NCI-H1417 (cell line): ENCODE data around the gene CACNA1F.
"Not testable (repeated sequence)": the region's sequence is repeated elsewhere in the genome, so short reads cannot be mapped to it uniquely, and the experiment has no call there.

Experiments used
- DNase-seq, 3 experiments: peaks; one replicate each; lab custom pipeline; 2025; lab: John Stamatoyannopoulos, UW

Gene CACNA1F

DNA sequence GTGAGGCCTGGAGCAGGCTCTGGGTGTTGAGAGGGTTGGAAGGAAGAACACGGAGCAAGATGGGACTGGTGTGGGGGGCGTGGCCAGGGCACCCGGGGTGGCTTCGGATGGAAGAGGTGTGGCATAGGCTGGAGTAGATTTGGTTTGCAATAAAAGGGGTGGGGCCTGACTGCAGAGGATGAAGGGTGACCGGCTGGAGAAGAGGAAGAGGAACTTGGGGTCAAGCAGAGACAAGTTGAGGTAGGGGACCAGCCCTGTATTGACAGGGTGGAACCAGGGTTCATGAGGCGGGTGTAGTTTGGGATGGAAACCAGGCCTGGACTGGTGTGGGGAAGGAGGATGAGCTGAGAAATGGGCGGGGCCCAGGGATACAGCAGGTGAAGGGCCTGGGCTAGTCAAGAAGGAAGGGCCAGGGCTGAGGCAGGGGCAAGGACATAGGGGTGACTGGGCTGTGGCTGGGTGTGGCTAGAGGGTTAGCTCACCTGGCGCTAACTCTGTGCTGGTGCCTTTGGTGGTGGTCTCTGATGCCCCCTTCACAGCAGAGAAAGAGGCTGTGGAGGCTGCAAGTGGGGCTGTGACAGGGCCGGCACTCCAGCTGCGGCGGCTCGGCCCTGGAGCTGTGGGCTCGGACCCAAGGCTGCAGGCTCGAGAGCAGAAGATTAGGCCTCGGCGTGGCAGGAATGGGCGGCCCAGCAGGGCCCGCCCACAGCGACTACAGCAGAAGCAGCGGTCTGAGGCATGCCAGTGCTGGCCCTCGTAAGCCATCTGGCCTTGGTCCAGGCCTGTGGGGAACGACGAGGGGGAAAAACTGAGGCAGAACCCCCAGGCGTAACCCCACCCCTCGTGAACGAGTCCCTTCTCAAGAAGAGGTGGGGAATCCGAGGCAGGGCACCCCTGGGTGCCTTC is 56.5 kb downstream of the CACNA1F start:
- DNase-seq: no peak

DNA sequence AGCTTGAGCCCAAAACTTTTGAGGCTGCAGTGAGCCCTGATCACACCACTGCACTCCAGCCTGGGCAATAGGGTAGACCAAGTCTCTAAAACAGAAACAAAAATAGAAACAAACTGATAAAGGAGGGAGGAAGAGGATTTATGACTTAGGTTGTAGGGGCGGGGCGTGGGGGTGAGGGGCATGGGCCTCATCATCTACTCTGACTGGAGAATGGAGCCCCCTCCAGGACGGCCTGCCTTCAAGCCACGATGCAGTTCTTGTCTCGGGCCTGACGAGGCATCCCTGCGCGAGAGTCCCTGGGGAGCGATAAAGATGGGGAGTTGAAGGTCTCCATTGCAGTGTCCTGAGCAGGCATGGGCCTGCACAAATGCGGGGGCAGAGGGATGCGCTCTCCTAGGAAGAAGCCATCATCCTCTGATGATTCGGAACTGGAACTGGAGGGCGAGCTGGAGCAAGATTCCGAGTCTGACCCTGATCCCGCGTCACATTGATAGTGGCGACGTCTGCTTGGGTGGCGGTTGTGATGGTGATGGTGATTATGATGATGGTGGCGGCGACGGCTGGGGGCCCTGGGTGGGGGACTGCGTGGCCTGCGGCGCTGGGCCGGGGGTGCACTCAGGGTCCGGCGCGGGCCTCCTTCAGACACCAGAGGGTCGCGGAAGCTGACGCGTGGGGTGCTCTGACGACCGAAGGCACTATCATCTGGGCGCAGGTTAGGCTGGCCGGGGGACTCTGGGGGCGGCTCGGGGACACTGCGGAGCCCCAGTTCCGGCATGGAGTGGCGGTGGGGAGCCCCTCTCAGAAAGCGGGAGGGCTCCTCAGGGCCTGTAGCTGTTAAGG is 57.5 kb downstream of the CACNA1F start:
- DNase-seq: no peak

DNA sequence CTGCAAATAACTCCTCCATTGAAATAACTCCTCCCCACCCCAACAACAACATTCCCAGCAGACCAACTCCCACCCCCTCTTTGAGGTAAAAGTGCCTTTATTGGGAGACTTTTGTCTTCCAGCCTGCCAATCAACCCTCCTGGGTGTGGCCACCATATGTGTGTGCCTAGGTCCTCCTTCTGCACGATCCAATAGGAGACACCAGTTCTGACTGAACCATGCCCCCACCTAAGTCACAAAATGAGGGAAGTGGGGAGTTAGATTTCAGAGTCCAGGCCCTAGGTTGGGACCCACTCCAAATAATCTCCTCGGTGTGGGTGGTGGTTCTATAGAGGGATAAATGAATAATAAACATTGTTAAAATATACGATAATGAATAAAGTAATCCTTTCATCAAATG is 58.4 kb downstream of the CACNA1F start:
- no peak for DNase-seq

DNA sequence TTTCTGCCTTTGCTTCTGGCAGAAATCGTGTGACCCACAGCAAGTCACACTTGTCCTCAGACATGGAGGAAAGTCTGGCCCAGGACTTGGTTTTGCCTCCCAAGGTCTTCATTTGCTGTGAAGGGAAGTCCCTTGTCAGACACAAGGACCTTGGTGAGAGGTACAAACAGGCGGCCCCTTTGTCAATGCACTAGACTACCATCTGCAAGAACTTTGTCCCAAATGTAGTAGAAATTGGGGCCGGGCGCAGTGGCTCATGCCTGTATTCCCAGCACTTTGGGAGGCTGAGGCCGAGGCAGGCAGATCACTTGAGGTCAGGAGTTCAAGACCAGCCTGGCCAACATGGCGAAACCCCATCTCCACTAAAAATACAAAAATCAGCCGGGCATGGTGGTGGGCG is 59.6 kb downstream of the CACNA1F start:
- not testable (repeated sequence) for DNase-seq

DNA sequence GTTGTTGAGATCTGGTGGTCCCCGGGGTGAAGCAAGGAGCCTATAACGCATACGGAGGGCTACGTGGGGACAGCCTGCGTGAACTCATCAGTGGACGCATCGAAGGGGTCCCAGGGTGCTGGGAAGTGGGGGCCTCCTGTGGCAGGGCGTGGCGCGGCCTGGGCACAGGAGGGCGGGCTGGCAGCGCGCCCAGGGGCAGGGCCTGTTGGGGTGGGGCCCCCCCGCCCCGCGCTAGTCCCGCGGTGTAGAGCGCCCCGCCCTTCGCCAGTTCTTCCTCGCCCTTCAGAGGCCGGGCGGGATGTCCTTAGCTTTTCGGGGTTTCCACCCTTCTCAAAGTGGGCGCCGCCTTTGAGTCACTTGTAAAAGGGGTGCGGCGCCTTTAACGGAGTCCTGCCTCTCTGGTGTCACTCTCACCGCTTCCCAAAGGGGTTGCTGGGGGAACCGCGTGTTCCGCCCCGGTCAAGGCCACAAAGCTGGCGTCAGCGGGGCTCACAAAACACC is 60.8 kb downstream of the CACNA1F start:
- peak; percentile 20 to 79 (median 72) for DNase-seq

DNA sequence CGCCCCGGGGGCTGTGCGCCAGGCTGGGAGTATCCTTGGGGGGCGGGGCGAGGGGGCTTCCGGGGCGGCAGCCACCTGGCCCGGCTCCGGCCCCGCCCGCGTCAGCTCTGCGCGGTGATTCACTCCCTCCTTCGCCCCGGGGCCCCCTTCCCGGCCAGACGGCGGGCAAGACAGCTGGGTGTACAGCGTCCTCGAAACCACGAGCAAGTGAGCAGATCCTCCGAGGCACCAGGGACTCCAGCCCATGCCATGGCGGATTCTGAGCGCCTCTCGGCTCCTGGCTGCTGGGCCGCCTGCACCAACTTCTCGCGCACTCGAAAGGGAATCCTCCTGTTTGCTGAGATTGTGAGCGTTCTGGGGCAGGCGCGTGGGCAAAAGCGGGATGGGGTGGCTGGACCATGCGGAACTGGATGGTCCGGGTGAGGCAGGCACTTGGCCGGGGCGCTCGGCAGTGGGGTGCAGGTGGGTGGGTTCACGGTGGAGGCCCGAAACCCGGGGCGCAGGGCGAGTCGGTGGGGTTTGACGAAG is 61.3 kb downstream of the CACNA1F start, which contains the start of gene PLP2:
PLP2 (plus strand) TSS at position 147 of the 528 bp plus-strand sequence; CDS start at position 250, 103 bp downstream.
- DNase-seq: peak in 2 of 3 experiments; percentile 56 to 60

DNA sequence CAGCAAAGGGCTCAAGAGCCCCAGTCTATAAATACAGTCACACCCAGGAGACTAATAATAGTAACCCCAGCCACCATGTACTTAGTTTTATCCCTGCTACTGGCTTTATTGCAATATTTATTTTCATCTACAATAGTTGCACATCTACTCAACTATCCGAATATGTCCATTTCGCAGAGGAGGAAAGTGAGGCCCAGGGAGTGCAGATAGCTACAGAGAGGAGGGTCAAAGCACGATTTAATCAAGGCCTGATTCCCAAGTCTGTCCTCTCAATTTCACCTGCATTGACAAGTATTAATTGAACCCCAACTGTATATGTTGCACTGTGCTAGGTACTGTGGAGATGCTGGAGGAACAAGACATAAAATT is 65.4 kb downstream of the CACNA1F start:
- DNase-seq: no peak

DNA sequence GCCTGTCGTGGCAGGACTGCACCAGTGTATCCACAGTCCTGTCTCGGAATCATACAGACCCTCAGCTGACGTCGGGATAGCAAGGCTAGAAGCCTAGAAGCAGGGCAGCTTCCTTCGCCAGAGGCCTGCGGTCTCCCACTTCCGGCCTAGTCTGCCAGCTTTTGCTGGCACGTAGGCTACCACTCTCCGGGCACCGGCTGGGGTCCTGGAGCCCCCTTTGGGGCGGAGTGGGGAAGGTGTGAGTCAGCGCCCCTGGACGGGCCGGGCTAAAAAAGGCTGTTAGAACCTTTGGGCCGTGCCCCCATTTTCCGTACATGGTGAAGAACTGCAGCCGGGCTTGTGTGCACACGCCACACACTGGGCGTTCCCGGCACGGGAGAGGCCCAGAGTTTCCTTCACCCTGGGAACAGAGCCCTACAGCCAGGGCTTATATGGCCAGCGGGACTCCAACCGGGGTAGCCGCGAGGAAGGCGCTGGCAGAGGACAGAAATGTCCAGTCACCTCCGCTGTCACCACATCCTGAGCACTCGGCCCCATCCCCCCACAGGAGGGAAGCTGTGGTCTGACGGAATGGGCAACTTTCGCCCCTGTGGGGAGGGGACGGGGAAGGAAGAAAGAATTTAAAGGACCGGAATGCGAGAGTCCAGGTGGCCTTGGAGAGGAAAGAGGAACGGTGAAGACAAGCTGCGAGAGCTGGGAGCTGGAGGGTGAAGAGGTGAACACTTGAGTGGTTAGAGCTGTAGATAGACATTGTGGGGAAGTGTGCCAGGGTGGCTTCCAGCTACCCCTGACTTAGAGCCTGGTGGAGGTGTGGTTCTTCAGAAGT is 66.0 kb downstream of the CACNA1F start:
- no peak for DNase-seq

DNA sequence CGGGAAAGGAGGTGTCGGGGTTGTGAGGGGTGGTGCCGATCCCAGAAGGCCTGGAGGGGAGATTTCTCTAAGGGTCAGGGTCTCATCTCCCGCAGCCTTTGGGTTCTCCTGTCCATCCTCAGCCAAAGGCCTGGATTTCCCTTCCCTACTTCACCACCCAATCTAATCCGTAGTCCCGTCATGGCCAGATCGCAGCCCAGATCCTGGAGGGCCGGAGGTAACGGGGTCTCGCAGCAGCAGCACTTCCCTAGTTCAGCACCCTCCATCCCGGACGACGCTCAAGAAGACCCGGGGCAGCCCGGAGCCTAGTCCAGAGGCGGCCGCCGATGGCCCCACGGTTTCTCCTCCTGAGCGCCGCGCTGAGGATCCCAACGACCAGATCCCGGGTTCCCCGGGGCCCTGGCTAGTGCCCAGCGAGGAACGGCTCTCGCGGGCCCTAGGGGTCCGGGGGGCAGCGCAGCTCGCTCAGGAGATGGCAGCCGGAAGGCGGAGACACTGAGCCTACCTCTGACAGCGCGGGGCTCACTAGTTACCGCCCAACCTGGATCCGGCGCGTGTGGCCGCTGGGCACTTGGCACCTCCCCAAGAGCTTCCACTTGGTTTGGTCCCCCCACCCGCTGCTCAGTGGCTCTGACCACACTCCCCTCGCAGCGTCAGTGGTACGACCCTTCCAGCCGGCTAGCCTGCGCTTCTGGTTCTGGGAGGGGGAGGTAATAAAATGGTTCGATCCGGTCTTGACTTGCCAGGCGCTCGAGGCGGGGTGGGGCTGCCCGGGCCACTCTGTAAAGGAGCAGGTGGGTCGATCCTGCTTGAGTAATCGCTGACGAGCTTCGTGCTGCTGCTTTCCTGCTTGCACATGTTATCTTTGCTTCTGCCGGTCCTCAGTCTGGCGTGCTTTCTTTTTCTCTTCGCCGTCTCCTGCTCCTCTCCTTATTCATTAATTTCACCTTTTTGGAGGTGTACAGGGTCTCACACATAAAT is 66.9 kb downstream of the CACNA1F start:
- DNase-seq: peak; percentile 39 to 82 (median 61)

DNA sequence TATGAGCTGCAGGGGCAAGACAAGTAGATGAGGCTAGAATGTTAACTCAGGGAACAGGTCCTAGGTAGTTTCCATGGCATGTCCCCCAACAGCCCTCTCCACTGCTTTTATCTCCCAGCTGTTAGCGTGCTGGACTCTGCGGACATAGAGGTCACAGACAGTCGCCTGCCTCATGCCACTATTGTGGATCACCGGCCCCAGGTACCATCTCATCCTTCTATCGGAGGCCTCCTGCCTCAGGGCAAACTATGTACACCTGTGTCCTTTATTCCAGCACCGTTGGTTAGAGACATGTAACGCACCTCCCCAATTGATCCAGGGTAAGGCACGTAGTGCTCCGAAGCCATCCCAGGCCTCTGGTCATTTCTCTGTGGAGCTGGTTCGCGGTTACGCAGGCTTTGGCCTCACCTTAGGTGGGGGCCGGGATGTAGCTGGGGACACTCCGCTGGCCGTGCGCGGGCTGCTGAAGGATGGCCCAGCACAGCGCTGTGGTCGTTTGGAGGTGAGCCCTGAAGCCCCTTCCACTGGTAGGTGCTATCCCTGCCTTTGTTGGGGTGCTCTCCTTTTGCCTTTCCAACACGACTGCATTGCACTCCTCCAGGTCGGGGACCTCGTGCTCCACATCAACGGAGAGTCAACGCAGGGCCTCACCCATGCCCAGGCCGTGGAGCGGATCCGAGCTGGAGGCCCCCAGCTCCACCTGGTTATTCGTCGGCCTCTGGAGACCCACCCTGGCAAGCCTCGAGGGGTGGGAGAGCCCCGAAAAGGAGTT is 68.4 kb downstream of the CACNA1F start:
- DNase-seq: no peak

DNA sequence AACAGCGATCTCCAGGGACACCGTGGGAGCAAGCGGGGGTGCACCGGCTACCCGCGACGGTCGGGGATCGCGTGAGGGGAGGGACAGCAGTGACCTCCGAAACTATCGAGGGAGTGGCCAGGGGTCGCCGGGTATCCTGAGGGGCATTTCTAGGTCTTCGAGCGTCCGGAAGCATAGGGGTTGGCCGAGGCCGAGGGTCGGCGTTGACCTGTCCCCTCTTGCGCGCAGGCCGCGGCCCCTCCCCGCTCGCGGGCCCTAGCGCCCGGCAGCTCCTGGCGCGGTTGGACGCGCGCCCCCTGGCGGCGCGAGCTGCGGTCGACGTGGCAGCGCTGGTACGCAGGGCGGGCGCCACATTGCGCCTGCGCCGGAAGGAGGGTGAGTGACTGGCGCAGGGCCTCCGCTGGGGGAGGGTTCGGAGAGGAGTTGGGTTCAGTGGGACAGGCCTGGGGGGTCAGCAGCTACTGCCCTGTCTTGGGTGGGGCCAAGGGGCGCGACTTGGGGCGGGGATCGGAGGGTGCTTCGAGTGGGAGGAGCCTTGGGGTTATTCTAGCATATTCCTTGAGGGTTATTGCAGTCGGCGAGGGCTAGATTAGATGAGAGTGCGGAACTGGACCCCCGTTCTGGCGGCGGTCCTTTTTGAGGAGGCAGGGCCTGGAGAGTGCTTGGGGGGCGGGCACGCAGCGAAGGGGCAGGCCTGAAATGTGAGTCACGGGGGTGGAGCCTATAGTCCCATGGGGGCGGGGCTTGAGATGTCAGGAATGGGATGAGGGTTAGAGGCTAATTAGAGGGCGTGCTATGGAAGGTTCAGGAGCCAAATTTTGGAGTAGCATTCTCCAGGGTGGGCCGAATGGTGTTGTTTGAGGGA is 69.4 kb downstream of the CACNA1F start:
- DNase-seq: peak; percentile 70 to 91 (median 87)

DNA sequence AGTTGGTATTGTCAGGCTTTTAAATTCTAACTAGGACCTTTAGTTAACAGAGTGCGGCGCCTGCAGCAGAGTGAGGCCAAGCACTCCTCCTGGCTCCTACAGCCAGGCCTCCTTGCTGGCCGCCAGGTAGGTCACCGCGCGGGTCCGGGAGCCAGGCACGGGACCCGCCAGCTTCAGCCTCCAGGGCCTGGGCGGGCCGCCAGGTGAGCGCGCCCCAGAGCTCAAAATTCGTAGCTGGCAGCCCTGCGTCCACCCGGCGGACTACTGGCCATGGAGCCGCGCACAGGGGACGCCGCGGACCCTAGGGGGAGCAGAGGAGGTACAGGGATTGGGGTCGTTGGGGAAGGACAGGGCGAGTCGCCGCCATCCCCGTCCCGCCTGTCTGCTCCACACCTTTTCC is 70.5 kb downstream of the CACNA1F start, which contains the start of gene MAGIX:
MAGIX (plus strand) TSS at position 139 of the 400 bp plus-strand sequence; CDS start at position 271, 132 bp downstream.
- no peak for DNase-seq

DNA sequence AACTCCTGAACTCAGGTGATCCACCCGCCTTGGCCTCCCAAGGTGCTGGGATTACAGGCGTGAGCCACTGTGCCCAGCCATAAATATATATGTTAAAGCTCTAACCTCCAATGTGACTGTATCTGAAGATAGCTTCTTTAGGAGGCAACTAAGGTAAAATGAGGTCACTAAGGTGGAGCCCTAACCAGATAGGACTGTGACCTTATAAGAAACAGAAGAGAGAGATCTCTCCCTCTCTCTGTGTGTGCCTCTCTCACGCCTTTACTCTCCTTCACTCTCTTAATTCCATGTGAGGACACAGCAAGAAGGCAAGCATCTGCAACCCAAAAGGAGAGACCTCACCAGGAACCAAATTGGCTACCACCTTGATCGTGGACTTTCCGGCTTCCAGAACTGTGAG is 71.5 kb downstream of the CACNA1F start:
- no peak for DNase-seq

DNA sequence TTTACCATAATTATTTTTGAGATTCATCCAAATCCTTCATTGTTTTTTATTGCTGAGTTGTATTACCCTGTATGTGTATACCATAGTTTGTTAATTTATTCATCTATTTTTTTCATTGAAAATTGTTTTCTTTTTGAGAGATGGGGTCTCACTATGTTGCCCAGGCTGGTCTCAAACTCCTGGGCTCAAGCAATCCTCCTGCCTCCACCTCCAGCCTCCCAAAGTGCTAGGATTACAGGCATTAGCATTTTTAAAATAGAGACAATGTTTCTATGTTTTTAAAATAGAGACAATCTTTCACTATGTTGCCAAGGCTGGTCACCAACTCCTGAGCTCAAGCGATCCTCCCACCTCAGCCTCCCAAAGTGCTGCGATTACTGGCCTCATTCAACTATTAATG is 72.2 kb downstream of the CACNA1F start:
- no peak for DNase-seq

DNA sequence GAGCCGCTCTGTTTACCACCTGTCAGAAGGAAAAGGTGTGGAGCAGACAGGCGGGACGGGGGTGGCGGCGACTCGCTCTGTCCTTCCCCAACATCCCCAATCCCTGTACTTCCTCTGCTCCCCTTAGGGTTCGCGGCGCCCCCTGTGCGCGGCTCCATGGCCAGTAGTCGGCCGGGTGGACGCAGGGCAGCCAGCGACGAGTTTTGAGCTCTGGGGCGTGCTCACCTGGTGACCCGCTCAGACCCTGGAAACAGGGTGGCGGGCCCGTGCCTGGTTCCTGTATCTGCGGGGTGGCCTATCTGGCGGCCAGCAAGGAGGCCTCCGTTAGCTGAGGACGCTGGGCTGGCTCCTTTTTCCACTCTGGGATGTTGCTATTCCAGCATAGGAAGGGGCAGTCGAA is 75.9 kb downstream of the CACNA1F start:
- no peak for DNase-seq

DNA sequence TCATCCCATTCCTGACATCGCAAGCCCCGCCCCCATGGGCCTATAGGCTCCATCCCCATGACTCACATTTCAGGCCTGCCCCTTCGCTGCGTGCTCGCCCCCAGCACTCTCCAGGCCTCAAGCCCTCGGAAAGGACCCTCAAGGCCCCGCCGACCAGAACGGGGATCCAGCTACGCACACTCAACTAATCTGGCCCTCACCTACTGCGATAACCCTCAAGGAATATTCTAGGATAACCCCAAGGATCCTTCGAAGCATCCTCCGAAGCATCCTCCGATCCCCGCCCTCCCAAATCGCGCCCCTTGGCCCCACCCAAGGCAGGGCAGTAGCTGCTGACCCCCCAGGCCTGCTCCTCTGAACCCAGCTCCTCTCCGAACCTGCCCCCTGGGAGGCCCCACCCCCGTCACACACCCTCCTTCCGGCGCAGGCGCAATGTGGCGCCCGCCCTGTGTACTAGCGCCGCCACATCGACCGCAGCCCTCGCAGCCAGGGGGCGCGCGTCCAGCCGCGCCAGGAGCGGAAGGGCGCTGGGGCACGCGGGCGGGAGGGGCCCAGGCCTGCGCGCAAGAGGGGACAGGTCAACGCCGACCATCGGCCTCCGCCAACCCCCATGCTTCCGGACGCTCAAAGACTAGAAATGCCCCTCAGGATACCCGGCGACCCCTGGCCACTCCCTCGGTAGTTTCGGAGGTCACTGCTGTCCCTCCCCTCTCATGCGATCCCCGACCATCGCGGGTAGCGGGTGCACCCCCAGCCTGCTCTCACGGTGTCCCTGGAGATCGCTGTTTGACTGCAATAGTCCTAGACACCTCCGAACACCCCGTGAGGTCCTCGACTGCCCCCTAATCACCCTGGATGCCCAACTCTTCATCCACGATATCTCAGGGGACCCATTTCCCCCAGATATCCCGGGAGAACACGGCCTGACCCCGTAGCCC is 77.0 kb downstream of the CACNA1F start:
- DNase-seq: peak; percentile 51 to 90 (median 81)

DNA sequence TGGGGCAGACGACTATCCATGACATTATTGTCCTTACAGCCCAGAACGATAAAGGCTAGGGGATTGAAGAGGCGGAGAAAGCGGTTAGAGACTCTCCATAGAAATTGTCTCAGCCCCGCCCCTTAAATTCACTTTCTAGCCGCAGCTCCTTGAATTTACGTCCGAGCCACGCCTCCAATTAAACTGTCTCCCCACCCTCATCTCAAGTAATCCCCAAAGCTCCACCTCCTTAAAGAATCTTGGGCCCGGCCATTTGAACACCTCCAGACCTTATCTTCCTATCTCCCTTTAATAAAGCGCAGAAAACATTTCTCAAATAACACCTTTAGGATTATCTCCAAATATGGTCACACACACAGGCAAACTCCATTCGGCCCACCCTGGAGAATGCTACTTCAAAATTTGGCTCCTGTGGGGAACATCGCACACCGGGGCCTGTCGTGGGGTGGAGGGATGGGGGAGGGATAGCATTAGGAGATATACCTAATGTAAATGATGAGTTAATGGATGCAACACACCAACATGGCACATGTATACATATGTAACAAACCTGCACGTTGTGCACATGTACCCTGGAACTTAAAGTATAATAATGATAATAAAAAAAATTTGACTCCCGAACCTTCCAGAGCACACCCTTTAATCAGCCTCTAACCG is 77.8 kb downstream of the CACNA1F start:
- DNase-seq: peak; percentile 31 to 71 (median 62)
